Kidney tubule cell (primary cell): Measurements from ENCODE around the gene RANBP3L.
"Not testable (repeated sequence)": the region's sequence is repeated elsewhere in the genome, so short reads cannot be mapped to it uniquely, and the experiment has no call there.

ENCODE experiments used
- DNase-seq: peaks from one replicate; pipeline ENCODE4 v3.0.0-alpha.2; 2018; ENCODE audit warnings: low spot score

Gene RANBP3L

DNA sequence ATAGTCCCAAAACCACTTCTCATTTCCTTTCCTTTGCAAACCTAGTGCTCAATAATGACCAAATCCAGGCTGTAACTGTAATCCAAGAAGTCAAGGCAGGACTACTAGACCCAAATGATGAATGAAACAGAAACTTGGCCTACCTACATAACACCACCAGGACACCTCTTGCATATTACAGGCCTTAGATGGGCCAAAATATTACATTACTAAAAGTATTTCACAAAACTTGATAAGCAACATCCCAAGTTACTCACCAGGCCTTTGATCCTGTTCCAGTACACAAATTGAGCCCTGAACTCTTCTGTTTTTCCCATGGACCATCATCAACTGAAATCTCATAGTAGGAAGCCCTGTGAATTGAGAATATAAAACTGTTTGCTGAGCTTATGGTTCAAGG lies 94.8 kb downstream of the RANBP3L start:
- DNase-seq: no peak

DNA sequence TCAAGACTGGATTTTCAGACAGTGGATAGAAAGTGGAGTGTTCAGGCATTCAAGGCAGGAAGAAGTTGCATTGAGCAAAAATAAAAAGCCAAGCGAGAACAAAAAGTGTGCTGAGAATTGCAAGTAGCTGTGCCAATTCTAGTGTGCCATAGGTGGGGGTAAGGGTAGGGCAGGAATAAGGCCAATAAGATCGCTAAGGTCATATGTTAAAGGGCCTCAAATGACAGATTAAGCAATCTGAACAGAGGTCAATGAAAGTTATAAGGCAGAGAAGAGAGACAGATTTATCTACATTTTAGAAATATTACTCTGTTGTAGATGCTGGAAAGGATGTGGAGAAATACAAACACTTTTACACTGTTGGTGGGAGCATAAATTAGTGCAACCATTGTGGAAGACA lies 96.4 kb downstream of the RANBP3L start:
- no peak for DNase-seq

DNA sequence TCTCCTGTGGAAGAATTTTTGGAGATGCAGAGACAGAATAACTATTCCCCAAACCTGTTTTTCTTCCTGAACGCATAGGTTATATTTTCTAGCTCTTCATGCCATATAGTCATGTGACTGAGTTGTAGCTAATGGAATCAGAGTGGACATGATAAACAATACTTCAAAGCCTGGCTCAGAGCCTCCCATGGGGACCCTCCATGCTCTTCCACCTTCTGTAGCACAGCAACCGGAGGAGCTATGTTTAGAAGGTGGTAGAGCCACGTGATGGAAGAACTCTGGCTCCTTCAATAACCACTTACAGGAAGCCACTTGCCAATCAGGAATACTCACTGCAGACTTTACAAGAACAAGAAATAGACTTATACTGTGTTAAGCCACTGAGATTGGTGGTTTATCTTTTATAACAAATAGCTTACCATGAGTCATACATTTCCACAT lies 99.2 kb downstream of the RANBP3L start:
- DNase-seq: no peak

DNA sequence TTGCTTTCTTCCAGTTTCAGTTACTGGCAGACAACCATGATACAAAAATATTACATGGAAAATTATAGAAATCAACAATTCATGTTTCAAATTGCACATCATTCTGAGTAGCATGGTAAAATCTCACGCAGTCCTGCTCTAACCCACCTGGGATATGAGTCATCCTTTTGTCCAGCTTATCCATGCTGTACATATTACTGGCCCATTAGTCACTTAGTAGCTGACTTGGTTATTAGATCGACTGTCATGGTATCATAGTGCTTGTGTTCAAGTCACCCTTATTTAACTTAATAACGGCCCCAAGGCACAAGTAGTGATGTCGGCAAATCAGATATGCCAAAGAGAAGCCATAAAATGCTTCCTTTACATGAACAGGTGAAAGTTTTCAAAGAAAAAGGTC lies 101.2 kb downstream of the RANBP3L start:
- DNase-seq: peak; percentile 64

DNA sequence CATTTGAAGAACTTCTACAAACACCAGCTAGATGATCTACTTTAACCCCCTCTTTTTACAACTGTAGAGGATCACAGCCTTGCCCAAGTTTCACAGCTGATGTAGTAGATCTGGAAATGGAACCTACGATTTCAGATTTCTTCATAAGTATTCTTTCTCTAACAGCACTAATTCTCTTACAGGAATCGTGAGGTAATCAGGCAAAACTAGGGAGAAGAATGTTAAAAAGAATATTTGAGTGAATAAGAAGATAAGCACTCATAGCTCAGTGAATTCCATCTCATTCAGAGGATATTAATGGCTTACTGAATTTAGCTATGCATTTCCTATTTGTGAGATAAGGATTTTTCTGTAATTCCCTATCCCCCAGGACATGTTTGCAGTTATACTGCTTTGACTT lies 102.1 kb downstream of the RANBP3L start:
- no peak for DNase-seq

DNA sequence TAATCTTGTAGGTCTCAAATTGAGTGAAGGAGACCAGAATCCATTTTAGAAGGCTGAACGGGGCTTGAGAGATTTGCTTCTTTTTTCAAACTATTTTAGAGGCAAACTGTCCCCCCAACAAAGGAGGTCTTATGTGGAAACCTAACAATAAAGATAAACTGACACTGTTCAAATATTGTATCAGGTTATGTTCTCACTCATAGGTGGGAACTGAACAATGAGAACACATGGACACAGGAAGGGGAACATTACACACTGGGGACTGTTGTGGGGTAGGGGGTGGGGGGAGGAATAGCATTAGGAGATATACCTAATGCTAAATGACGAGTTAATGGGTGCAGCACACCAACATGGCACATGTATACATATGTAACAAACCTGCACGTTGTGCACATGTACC lies 102.9 kb downstream of the RANBP3L start:
- DNase-seq: not testable (repeated sequence)
